ENCODE measurements around the gene TIAM2.

The TIAM2 gene

DNA sequence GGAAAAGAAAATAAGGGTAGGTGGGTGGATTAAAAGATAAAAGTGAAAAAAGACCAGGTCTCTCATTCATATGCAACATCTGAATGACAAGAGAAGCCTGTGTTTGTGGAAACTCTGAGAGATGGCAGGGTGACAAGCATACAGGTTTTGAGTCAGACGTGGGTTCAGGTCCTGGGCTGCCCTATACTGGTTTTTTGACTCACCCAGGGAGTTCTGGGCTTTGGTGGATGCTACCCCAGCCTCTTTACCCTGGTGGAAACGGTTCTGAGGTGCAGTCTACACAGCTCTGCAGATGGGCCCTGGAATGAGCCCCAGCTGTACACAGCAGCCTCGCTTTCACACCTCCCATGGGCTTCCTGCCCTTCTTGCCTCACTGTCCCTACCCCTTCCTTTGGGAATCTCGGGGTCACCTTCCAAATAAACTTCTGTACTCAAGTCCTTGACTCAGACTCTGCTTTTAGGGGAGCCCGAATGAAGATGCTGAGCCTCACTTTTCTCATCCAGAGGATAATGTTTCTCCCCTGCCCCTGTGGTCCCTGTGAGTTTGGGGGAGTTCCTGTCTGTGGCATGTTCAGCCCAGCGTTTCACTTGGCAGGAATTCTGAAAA is 191.0 kb downstream of the TIAM2 start:
- no peaks in the 10 kb centered on the region for H3K36me3 ChIP-seq (ENCODE audit: control insufficient read depth in 5 of 5, insufficient read depth in 5 of 5, low read length in 5 of 5)
- H3K4me3 ChIP-seq (ENCODE audit: low read depth in 1 of 5, low read length in 5 of 5): no peak overlapping the region
- H3K27ac ChIP-seq (ENCODE audit: low read depth, low read length): no peak overlapping the region
- no peaks in the 10 kb centered on the region for H3K9me3 ChIP-seq (ENCODE audit: control insufficient read depth in 5 of 5, low read length in 5 of 5)
- peak overlapping the region in 1 of 5 donors; percentile 4 for H3K9ac ChIP-seq (ENCODE audit: low read length in 5 of 5)
- H3K27me3 ChIP-seq (ENCODE audit: control insufficient read depth in 5 of 5, insufficient read depth in 4 of 5, low read length in 5 of 5): peaks cover 0 to 2% (median 0%) of the 10 kb centered on the region in 5 donors
- H3K4me1 ChIP-seq (ENCODE audit: control insufficient read depth in 5 of 5, insufficient read depth in 5 of 5, low read length in 5 of 5): peaks cover 0 to 20% (median 10%) of the 10 kb centered on the region in 5 donors

DNA sequence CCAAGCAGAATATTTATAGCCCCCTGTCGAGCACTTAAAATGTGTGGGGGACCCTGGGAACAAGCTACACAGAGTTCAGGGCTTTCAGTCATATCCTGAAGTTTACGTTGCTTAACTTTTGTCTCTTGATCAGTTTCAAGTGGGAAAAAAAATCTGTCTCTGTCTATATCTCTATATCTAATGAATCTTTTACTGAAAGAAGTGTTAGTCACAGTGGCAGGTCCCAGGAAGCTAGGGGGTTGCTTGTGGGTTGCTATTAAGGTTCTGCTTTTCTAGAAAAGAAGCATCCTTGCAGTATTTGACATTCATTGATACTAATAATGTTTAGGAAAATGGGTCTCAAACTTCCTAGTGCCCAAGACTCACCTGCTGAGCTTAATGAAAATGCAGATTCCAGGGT is 192.0 kb downstream of the TIAM2 start:
- Histone ChIP-seq H3K27me3 (ENCODE audit: control insufficient read depth in 5 of 5, insufficient read depth in 4 of 5, low read length in 5 of 5) (peaks cover 0 to 2% (median 0%) of the 10 kb centered on the region in 5 donors), H3K9ac (ENCODE audit: low read length in 5 of 5) (no peak overlapping the region), H3K36me3 (ENCODE audit: control insufficient read depth in 5 of 5, insufficient read depth in 5 of 5, low read length in 5 of 5) (no peaks in the 10 kb centered on the region), H3K4me3 (ENCODE audit: low read depth in 1 of 5, low read length in 5 of 5) (no peak overlapping the region), H3K4me1 (ENCODE audit: control insufficient read depth in 5 of 5, insufficient read depth in 5 of 5, low read length in 5 of 5) (peaks cover 0 to 20% (median 10%) of the 10 kb centered on the region in 5 donors), H3K9me3 (ENCODE audit: control insufficient read depth in 5 of 5, low read length in 5 of 5) (no peaks in the 10 kb centered on the region), H3K27ac (ENCODE audit: low read depth, low read length) (no peak overlapping the region)

DNA sequence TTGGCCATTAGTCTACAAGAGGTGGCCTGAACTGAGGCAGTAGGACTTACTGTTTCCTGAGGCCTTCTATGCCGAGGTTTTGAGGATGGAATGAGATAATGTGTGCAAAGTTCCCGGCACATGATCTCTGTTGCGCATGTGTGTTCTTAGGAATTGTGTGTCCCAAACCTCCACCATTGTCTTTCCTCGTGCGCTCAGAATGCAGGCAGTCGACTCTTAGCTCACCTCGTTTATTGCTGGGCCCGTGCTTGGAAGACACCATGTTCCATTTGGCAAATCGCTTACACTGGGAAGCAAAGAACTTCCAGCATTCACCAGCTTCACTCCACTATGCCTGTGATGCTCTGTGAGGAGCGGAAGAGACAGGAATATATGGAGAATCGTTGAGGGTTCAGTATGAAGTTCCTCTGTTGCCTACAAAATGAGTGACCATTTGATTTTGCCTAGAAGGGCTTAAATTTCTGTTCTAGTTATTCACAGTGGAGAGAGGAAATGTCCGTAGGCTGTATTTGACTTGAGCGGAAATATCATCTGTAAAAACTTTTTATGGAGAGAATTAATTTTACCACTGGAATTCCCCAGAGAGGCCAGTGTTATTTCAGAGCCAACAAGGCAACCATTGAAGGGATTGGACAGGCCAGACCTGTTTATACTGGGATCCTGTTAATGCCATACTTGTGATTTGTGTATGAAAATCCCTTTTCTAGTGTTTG is 193.0 kb downstream of the TIAM2 start:
- Histone ChIP-seq H3K4me1 (ENCODE audit: control insufficient read depth in 5 of 5, insufficient read depth in 5 of 5, low read length in 5 of 5) (peaks cover 0 to 20% (median 10%) of the 10 kb centered on the region in 5 donors), H3K4me3 (ENCODE audit: low read depth in 1 of 5, low read length in 5 of 5) (no peak overlapping the region), H3K27me3 (ENCODE audit: control insufficient read depth in 5 of 5, insufficient read depth in 4 of 5, low read length in 5 of 5) (peaks cover 0 to 2% (median 0%) of the 10 kb centered on the region in 5 donors), H3K27ac (ENCODE audit: low read depth, low read length) (no peak overlapping the region), H3K9me3 (ENCODE audit: control insufficient read depth in 5 of 5, low read length in 5 of 5) (no peaks in the 10 kb centered on the region), H3K9ac (ENCODE audit: low read length in 5 of 5) (no peak overlapping the region), H3K36me3 (ENCODE audit: control insufficient read depth in 5 of 5, insufficient read depth in 5 of 5, low read length in 5 of 5) (no peaks in the 10 kb centered on the region)

DNA sequence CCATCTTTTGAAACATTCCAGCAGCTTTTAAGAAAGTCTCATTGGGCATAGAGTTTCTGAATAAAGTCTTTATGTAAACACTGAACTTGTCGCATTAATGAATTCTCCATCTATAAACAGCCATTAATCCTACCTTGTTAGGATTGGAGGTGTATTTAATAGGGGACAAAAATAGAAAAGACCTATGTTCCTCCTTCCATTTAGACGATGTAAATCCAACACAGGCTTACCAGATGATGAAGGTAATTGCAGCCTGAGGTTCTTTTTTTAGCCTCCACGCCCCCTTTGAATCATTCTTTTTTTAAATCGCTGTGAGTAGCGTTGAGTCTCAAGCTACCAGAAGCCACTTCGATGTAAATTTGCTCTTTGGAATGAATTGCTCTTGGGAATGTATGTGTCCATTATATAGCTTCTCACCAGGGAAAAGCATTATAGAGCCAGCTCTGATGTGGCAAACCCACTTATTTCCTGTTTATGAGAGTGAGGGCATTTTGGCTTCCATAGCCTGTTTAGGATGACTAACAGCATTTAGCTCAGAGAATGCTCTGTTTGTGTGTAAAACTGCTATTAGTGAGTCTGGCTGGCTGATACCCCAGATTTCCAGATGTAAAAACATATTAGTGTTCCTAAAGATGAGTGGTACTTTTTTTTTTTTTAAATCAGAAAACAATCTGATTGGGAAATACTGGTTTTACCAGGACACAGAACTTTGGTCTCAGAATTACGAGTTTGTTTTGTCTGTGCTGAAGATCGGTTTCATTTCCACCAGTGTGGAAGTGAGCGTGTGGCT is 193.8 kb downstream of the TIAM2 start:
- Histone ChIP-seq H3K9ac (ENCODE audit: low read length in 5 of 5) (no peak overlapping the region), H3K4me1 (ENCODE audit: control insufficient read depth in 5 of 5, insufficient read depth in 5 of 5, low read length in 5 of 5) (peaks cover 0 to 20% (median 10%) of the 10 kb centered on the region in 5 donors), H3K27ac (ENCODE audit: low read depth, low read length) (no peak overlapping the region), H3K9me3 (ENCODE audit: control insufficient read depth in 5 of 5, low read length in 5 of 5) (no peaks in the 10 kb centered on the region), H3K36me3 (ENCODE audit: control insufficient read depth in 5 of 5, insufficient read depth in 5 of 5, low read length in 5 of 5) (no peaks in the 10 kb centered on the region), H3K27me3 (ENCODE audit: control insufficient read depth in 5 of 5, insufficient read depth in 4 of 5, low read length in 5 of 5) (peaks cover 0 to 2% (median 0%) of the 10 kb centered on the region in 5 donors), H3K4me3 (ENCODE audit: low read depth in 1 of 5, low read length in 5 of 5) (peak overlapping the region in 2 of 5 donors; percentile 7 to 20)

DNA sequence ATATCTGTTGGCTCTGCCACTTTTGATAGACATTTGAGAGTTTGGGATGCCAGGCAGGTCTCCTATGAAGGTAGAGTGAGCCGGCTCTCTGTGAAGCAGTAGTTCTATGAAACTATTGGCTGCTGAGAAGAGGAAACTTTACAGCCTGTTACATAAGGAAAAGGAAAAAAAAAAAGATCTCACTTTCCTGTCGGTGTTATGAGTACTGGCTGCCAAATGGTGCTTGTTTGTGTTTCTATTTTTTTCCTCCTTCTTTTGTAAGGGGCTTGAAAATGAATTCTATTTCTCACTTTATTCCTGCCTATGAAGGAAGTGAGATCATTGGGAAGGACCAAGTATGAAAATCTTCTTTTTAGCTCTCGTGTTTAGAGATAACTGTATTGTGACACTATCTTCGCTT is 195.6 kb downstream of the TIAM2 start:
- no peak overlapping the region for H3K27ac ChIP-seq (ENCODE audit: low read depth, low read length)
- peaks cover 0 to 20% (median 10%) of the 10 kb centered on the region in 5 donors for H3K4me1 ChIP-seq (ENCODE audit: control insufficient read depth in 5 of 5, insufficient read depth in 5 of 5, low read length in 5 of 5)
- no peaks in the 10 kb centered on the region for H3K36me3 ChIP-seq (ENCODE audit: control insufficient read depth in 5 of 5, insufficient read depth in 5 of 5, low read length in 5 of 5)
- no peaks in the 10 kb centered on the region for H3K9me3 ChIP-seq (ENCODE audit: control insufficient read depth in 5 of 5, low read length in 5 of 5)
- peaks cover 0 to 2% (median 0%) of the 10 kb centered on the region in 5 donors for H3K27me3 ChIP-seq (ENCODE audit: control insufficient read depth in 5 of 5, insufficient read depth in 4 of 5, low read length in 5 of 5)
- peak overlapping the region in 1 of 5 donors; percentile 6 for H3K9ac ChIP-seq (ENCODE audit: low read length in 5 of 5)
- H3K4me3 ChIP-seq (ENCODE audit: low read depth in 1 of 5, low read length in 5 of 5): no peak overlapping the region

DNA sequence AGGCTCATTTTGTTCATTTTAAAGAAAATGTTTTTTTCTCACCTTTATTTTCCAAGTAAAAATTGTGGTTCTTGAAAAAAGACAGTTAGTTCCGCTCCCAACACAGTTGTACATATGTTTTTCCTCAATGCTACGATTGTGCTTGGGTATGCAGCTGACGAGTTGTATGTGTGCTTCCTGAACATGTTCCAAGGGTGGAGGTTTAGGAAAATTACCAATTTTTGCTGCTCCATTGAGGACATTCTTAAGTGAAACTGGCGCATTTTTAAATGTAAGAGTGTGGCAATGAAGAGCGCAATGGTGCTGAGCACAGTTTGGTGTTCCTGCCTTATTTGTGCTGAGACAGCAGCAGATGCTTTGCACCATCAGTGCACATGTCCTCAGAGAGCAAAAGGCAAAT is 198.4 kb downstream of the TIAM2 start:
- H3K9ac ChIP-seq (ENCODE audit: low read length in 5 of 5): no peak overlapping the region
- no peaks in the 10 kb centered on the region for H3K36me3 ChIP-seq (ENCODE audit: control insufficient read depth in 5 of 5, insufficient read depth in 5 of 5, low read length in 5 of 5)
- H3K4me1 ChIP-seq (ENCODE audit: control insufficient read depth in 5 of 5, insufficient read depth in 5 of 5, low read length in 5 of 5): peaks cover 1 to 9% (median 7%) of the 10 kb centered on the region in 5 donors
- H3K9me3 ChIP-seq (ENCODE audit: control insufficient read depth in 5 of 5, low read length in 5 of 5): no peaks in the 10 kb centered on the region
- no peaks in the 10 kb centered on the region for H3K27me3 ChIP-seq (ENCODE audit: control insufficient read depth in 5 of 5, insufficient read depth in 4 of 5, low read length in 5 of 5)
- no peak overlapping the region for H3K4me3 ChIP-seq (ENCODE audit: low read depth in 1 of 5, low read length in 5 of 5)
- H3K27ac ChIP-seq (ENCODE audit: low read depth, low read length): no peak overlapping the region

DNA sequence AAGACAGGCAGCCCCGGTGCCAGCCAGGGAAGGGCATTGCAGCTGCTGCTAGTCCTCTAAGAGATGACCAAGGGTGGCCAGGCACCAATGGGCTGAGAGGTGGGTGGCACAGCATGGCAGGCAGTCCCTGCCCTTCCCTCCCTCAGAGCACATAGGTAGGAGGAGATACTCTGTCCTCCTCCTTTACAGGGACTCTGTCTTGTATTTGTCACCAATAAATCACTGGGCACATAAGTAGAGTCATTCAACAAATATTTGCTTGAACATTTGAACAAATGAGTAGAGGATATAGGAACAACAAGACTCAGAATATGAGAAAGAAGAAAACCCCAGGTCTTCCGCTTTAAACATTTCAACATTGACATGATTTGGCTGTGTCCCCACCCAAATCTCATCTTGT is 199.3 kb downstream of the TIAM2 start:
- Histone ChIP-seq H3K27ac (ENCODE audit: low read depth, low read length) (no peak overlapping the region), H3K4me3 (ENCODE audit: low read depth in 1 of 5, low read length in 5 of 5) (no peak overlapping the region), H3K36me3 (ENCODE audit: control insufficient read depth in 5 of 5, insufficient read depth in 5 of 5, low read length in 5 of 5) (no peaks in the 10 kb centered on the region), H3K9me3 (ENCODE audit: control insufficient read depth in 5 of 5, low read length in 5 of 5) (no peaks in the 10 kb centered on the region), H3K9ac (ENCODE audit: low read length in 5 of 5) (no peak overlapping the region), H3K27me3 (ENCODE audit: control insufficient read depth in 5 of 5, insufficient read depth in 4 of 5, low read length in 5 of 5) (no peaks in the 10 kb centered on the region), H3K4me1 (ENCODE audit: control insufficient read depth in 5 of 5, insufficient read depth in 5 of 5, low read length in 5 of 5) (peaks cover 1 to 7% (median 4%) of the 10 kb centered on the region in 5 donors)

DNA sequence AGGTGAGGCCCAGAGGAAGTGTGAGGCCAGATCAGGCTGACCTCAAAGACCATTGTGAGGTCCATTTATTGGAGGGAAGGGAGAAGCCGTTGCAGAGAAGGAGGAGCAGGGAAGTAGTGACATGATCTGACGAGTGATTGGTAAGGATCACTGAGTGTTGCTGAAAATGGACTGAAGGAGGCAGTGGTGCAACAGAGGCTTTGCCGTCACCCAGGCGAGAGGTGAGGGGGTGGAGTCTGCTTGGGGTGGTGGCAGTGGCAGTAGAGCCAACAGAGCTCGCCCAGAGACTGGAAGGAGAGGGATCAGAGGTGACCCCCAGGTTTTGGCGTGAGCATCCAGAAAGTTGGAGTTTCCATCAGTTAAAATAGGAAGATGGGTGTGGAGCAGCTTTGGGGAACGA is 200.8 kb downstream of the TIAM2 start:
- H3K27ac ChIP-seq (ENCODE audit: low read depth, low read length): no peak overlapping the region
- no peak overlapping the region for H3K4me3 ChIP-seq (ENCODE audit: low read depth in 1 of 5, low read length in 5 of 5)

DNA sequence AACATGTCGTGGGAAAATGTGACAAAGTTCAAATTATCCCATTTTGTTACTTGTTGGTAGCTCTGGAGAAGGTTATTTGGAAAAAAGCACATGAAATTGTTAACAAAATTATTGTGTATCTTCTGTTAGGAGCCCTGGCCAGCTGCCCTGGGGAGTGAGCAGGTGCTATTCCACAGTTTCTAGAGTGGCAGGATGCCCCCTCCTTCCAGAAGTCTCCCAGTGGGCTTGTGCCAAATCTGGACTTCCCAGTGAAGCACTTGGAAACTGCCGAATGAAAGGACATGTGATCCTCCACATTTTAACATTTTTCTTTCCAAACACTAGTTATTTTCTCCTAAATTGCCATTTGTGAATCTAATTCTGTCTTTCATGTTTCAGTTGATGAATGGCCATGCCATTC is 201.8 kb downstream of the TIAM2 start:
- Histone ChIP-seq H3K9ac (ENCODE audit: low read length in 5 of 5) (no peak overlapping the region), H3K36me3 (ENCODE audit: control insufficient read depth in 5 of 5, insufficient read depth in 5 of 5, low read length in 5 of 5) (no peaks in the 10 kb centered on the region), H3K27ac (ENCODE audit: low read depth, low read length) (no peak overlapping the region), H3K27me3 (ENCODE audit: control insufficient read depth in 5 of 5, insufficient read depth in 4 of 5, low read length in 5 of 5) (no peaks in the 10 kb centered on the region), H3K4me1 (ENCODE audit: control insufficient read depth in 5 of 5, insufficient read depth in 5 of 5, low read length in 5 of 5) (peaks cover 0 to 1% (median 0%) of the 10 kb centered on the region in 5 donors), H3K9me3 (ENCODE audit: control insufficient read depth in 5 of 5, low read length in 5 of 5) (no peaks in the 10 kb centered on the region), H3K4me3 (ENCODE audit: low read depth in 1 of 5, low read length in 5 of 5) (no peak overlapping the region)

More for the DNA sequence above, 200.8 kb downstream of the TIAM2 start:
- H3K36me3 ChIP-seq (ENCODE audit: control insufficient read depth in 5 of 5, insufficient read depth in 5 of 5, low read length in 5 of 5): no peaks in the 10 kb centered on the region
- H3K27me3 ChIP-seq (ENCODE audit: control insufficient read depth in 5 of 5, insufficient read depth in 4 of 5, low read length in 5 of 5): no peaks in the 10 kb centered on the region
- peaks cover 0 to 1% (median 0%) of the 10 kb centered on the region in 5 donors for H3K4me1 ChIP-seq (ENCODE audit: control insufficient read depth in 5 of 5, insufficient read depth in 5 of 5, low read length in 5 of 5)
- H3K9ac ChIP-seq (ENCODE audit: low read length in 5 of 5): no peak overlapping the region
- no peaks in the 10 kb centered on the region for H3K9me3 ChIP-seq (ENCODE audit: control insufficient read depth in 5 of 5, low read length in 5 of 5)

DNA sequence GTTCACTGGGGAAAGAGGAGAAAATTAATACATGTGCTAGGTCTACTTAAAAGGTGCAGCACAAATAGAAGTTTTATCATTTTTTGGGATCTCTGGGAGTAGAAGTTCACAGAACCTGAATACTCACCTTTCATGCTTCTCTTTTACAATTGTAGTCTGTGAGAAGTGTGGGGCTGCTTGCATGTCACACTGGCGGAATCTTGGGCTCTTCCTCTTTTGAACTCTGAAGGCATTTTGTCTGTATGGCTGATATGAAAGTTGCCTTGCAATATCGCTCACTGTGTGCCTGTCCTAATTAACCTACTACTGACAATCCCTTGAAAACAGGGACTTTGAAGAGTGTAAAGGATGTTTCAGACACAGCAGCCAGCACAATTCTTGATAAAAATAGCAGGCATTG is 202.8 kb downstream of the TIAM2 start:
- Histone ChIP-seq H3K27ac (ENCODE audit: low read depth, low read length) (no peak overlapping the region), H3K4me1 (ENCODE audit: control insufficient read depth in 5 of 5, insufficient read depth in 5 of 5, low read length in 5 of 5) (peaks cover 0 to 1% (median 0%) of the 10 kb centered on the region in 5 donors), H3K9me3 (ENCODE audit: control insufficient read depth in 5 of 5, low read length in 5 of 5) (no peaks in the 10 kb centered on the region), H3K4me3 (ENCODE audit: low read depth in 1 of 5, low read length in 5 of 5) (no peak overlapping the region), H3K9ac (ENCODE audit: low read length in 5 of 5) (no peak overlapping the region), H3K36me3 (ENCODE audit: control insufficient read depth in 5 of 5, insufficient read depth in 5 of 5, low read length in 5 of 5) (no peaks in the 10 kb centered on the region), H3K27me3 (ENCODE audit: control insufficient read depth in 5 of 5, insufficient read depth in 4 of 5, low read length in 5 of 5) (no peaks in the 10 kb centered on the region)

Data from subcutaneous abdominal adipose tissue (tissue), 5 donors.